HCT116 (cell line): ENCODE results near the gene TACC3. TPM values are rescaled to one million over a fixed set of nuclear protein-coding genes. Genes with fewer than 3 reads are reported as not detected.

ENCODE experiments used
- ATAC-seq: fragments of 200-7000 bp; cut with Tn5 transposase; 2 replicates; pipeline ENCODE4 v1.9.1; 2020; ENCODE audit warnings: mild to moderate bottlenecking, moderate library complexity
- BruUV-seq: library from RNA; stranded (reverse); fragments of 400-500 nt; replicated peaks from 2 replicates; lab custom pipeline; 2021; lab: Mats Ljungman, UMichigan
- CTCF ChIA-PET: fragments of 300-600 bp; sonication (Branson Sonifier 250); formaldehyde crosslinking; loops from one replicate; lab custom pipeline; 2021; ENCODE audit warnings: antibody characterized with exemption; lab: Charles Lee
- POLR2A ChIA-PET: fragments of 300-600, 350-600 bp; sonication (Branson Sonifier 250); formaldehyde crosslinking; loops from one replicate; lab custom pipeline; 2021; ENCODE audit warnings: antibody characterized with exemption; lab: Charles Lee
- RAD21 ChIA-PET, 2 experiments: fragments of 300-600 bp; sonication (Branson Sonifier 250); formaldehyde crosslinking; loops; one replicate each; lab custom pipeline; 2023; ENCODE audit warnings: low total read pairs in 2 of 2; ENCODE audit not compliant: uncharacterized antibody in 2 of 2, unreplicated experiment in 2 of 2, low non-redundant PET in 1 of 2; lab: Charles Lee
- DNase-seq: peaks from one replicate; pipeline ENCODE4 v3.0.0-alpha.2; 2010; ENCODE audit warnings: low read depth, low spot score
- H2AFZ ChIP-seq: fragments of 200-600 bp; shearing (Covaris generic), sonication (generic); 2 replicates; pipeline ENCODE4 v1.6.1; 2017; ENCODE audit warnings: low read depth, mixed run types, mixed read lengths, antibody characterized with exemption, low read length; ENCODE audit not compliant: poor library complexity, severe bottlenecking
- H3K27ac ChIP-seq: 2 replicates; pipeline ENCODE4 v1.5.1; 2012; ENCODE audit warnings: low read depth, low read length
- H3K27me3 ChIP-seq: fragments of 200-600 bp; sonication (generic); 2 replicates; pipeline ENCODE4 v1.6.1; 2016; ENCODE audit warnings: mixed run types, low read length, mixed read lengths; ENCODE audit not compliant: insufficient read depth
- H3K36me3 ChIP-seq, 2 experiments: fragments of 200-500 bp in 1 of 2; fragments of 200-600 bp in 1 of 2; sonication (Bioruptor generic) in 1 of 2; sonication (generic) in 1 of 2; 2 replicates each; pipeline versions ENCODE4 v1.5.1 to v1.6.1; 2014 to 2016; ENCODE audit warnings: low read length in 2 of 2, inconsistent platforms in 1 of 2, mixed read lengths in 1 of 2, mixed run types in 1 of 2; ENCODE audit not compliant: insufficient read depth in 2 of 2, control insufficient read depth in 1 of 2
- H3K4me1 ChIP-seq, 2 experiments: fragments of 200-600 bp in 1 of 2; sonication (generic) in 1 of 2; 2 replicates each; pipeline versions ENCODE4 v1.5.1 to v1.6.1; 2012 to 2017; ENCODE audit warnings: low read length in 2 of 2, inconsistent platforms in 1 of 2, mild to moderate bottlenecking in 1 of 2, mixed read lengths in 1 of 2, mixed run types in 1 of 2, moderate library complexity in 1 of 2; ENCODE audit not compliant: insufficient read depth in 2 of 2, control insufficient read depth in 1 of 2
- H3K4me2 ChIP-seq: fragments of 200-600 bp; sonication (generic); 2 replicates; pipeline ENCODE4 v1.6.1; 2017; ENCODE audit warnings: mixed run types, low read length, mixed read lengths
- H3K4me3 ChIP-seq, 2 experiments: fragments of 200-600 bp in 1 of 2; sonication (generic) in 1 of 2; replicated peaks in 1 of 2; 2 replicates each; pipeline ENCODE4 v1.5.1; 2011 to 2016; ENCODE audit warnings: low read length in 2 of 2, control low read depth in 1 of 2, low read depth in 1 of 2, mild to moderate bottlenecking in 1 of 2, mixed read lengths in 1 of 2, mixed run types in 1 of 2
- H3K79me2 ChIP-seq: fragments of 200-600 bp; sonication (generic); 2 replicates; pipeline ENCODE4 v1.6.1; 2017; ENCODE audit warnings: mild to moderate bottlenecking, mixed run types, low read length, moderate library complexity, mixed read lengths; ENCODE audit not compliant: insufficient read depth
- H3K9ac ChIP-seq: fragments of 200-600 bp; sonication (generic); 2 replicates; pipeline ENCODE4 v1.6.1; 2016; ENCODE audit warnings: low read length, mixed read lengths
- H3K9me2 ChIP-seq: fragments of 200-600 bp; sonication (generic), shearing (Covaris generic); 2 replicates; pipeline ENCODE4 v1.6.1; 2017; ENCODE audit warnings: mixed run types, mild to moderate bottlenecking, moderate library complexity; ENCODE audit not compliant: insufficient read depth
- H3K9me3 ChIP-seq, 2 experiments: fragments of 200-500 bp in 1 of 2; fragments of 200-600 bp in 1 of 2; sonication (Bioruptor generic) in 1 of 2; sonication (generic) in 1 of 2; 2 replicates each; pipeline ENCODE4 v1.6.1; 2014 to 2017; ENCODE audit warnings: low read length in 2 of 2, mixed read lengths in 2 of 2, inconsistent platforms in 1 of 2, low read depth in 1 of 2, mild to moderate bottlenecking in 1 of 2, mixed run types in 1 of 2, moderate library complexity in 1 of 2; ENCODE audit not compliant: control insufficient read depth in 1 of 2, insufficient read depth in 1 of 2
- H4K20me1 ChIP-seq: fragments of 200-600 bp; sonication (generic), shearing (Covaris generic); 2 replicates; pipeline ENCODE4 v1.6.1; 2017; ENCODE audit warnings: mixed run types, mild to moderate bottlenecking, moderate library complexity; ENCODE audit not compliant: insufficient read depth
- CEBPB ChIP-seq: IDR thresholded peaks from 2 replicates; pipeline ENCODE4 v1.6.1; 2012; ENCODE audit warnings: low read depth
- EGR1 ChIP-seq: IDR thresholded peaks from 2 replicates; pipeline ENCODE4 v1.6.1; 2012; ENCODE audit warnings: low read depth
- FOSL1 ChIP-seq: IDR thresholded peaks from 2 replicates; pipeline ENCODE4 v1.6.1; 2012; ENCODE audit warnings: low read depth
- JUND ChIP-seq: IDR thresholded peaks from 2 replicates; pipeline ENCODE4 v1.6.1; 2012
- SIN3A ChIP-seq: IDR thresholded peaks from 2 replicates; pipeline ENCODE4 v1.6.1; 2012; ENCODE audit warnings: low read depth
- SRF ChIP-seq: IDR thresholded peaks from 2 replicates; pipeline ENCODE4 v1.6.1; 2012; ENCODE audit warnings: low read depth
- TCF7L2 ChIP-seq: IDR thresholded peaks from 2 replicates; pipeline ENCODE4 v1.7.0; 2011; ENCODE audit warnings: borderline replicate concordance, inconsistent platforms; ENCODE audit not compliant: insufficient read depth, insufficient read length; ENCODE audit errors: extremely low read depth
- ZNF274 ChIP-seq: fragments of 200-500 bp; sonication (Bioruptor generic); IDR thresholded peaks from 2 replicates; pipeline ENCODE4 v1.6.1; 2014; ENCODE audit warnings: mild to moderate bottlenecking, low read depth, low read length, inconsistent platforms
- intact Hi-C: fragments of 100-400 bp; cut with micrococcal nuclease; formaldehyde crosslinking; loops from 2 replicates; pipeline ENCODE4 v1.10.0; 2022
- total RNA-seq: library from RNA; stranded (reverse); gene quantifications from one replicate; pipeline ENCODE4 v1.2.1, GENCODE V29; 2021; ENCODE audit not compliant: unreplicated experiment

TACC3 gene
- total RNA-seq, 1 experiment from 2014 or later, result 106 TPM

DNA sequence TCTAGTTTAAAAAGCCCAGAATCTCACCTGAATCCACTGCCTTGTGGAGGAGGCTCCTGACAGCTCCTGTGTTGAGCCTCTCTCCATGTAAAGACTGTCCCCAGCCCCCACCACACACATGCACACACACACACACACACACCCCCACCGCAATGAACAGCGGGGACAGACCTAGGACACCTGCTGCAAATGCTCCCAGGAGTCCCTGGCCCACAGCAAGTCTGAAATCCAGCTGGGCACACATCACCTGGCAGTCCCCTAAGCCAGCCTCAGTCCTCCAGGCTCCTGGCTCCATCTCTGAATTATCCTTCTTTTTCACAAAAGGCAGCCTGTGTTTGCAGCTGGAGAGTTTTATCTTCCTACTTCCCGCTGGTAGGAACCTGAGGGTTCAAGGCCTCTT lies 30.6 kb upstream of the TACC3 start:
- no TSS peak for BruUV-seq
- RAD21 ChIA-PET, result no interaction called here
- Histone ChIP-seq H3K79me2 (peaks cover 12% of the 10 kb centered on the region), H3K4me1 (no peaks in the 10 kb centered on the region; a peak in 1 of 4 replicates), H3K9me3 (no peaks in the 10 kb centered on the region), H4K20me1 (peaks cover 4% of the 10 kb centered on the region; the same call in 1 of the 2 replicates), H3K27me3 (no peaks in the 10 kb centered on the region), H3K4me3 (no peak overlapping the region), H3K27ac (no peak overlapping the region), H3K9me2 (no peaks in the 10 kb centered on the region), H3K9ac (no peak overlapping the region), H3K36me3 (peaks cover 32 to 47% of the 10 kb centered on the region in 2 experiments), H3K4me2 (no peak overlapping the region), H2AFZ (no peak overlapping the region)
- no peak for DNase-seq
- POLR2A ChIA-PET, result no interaction called here
- no peak for ATAC-seq
- intact Hi-C loops, result no loop called here
- TF ChIP-seq FOSL1 (no peak), CEBPB (no peak), SIN3A (no peak), TCF7L2 (no peak), EGR1 (no peak), ZNF274 (no peak)
- CTCF ChIA-PET, result no interaction called here

DNA sequence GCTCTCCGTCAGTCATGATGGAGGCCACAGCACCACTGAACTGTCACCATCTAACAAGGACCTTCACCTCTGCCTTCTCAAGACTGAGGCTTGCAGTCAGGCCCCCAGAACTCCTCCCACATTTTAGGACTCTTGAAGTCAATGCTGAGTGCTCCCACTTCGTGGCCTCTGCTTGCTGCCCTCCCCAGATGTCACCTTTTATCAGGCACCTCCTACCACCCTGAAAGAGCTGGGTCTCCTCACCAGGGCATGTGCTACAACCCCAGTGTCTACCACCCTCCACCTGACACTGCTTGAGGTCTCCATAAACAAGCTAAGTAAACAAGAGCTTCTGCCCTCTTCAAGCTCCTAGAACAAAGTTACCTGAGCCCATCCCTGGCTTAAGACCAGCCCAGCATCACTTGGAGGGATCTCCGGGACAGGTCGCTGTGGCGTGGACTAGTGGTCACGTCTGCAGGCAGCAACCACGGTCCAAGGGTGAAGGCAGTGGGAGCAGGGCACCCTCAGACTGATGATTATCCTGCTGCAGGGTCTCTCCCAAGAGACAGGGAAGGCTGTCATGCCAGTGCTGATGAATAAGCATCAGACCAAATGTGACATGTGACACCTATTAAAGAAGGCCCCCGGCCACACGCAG lies 29.5 kb upstream of the TACC3 start:
- no peak overlapping the region for H3K27ac ChIP-seq
- no peaks in the 10 kb centered on the region for H3K9me3 ChIP-seq
- no peak overlapping the region for H3K9ac ChIP-seq
- H3K36me3 ChIP-seq, result peaks cover 39 to 56% of the 10 kb centered on the region in 2 experiments
- RAD21 ChIA-PET, result no interaction called here
- H3K4me2 ChIP-seq, result no peak overlapping the region
- CTCF ChIA-PET, result interaction anchor here (1.0 kb wide), 1 partner anchor 34 kb away, joined by 3 read pairs; no protein-coding TSS in a partner anchor
- H2AFZ ChIP-seq, result no peak overlapping the region
- intact Hi-C loops, result no loop called here
- ATAC-seq (no peak), DNase-seq (no peak)
- H3K4me3 ChIP-seq, result no peak overlapping the region
- no peaks in the 10 kb centered on the region for H3K27me3 ChIP-seq
- H4K20me1 ChIP-seq, result peaks cover 4% of the 10 kb centered on the region; the same call in 1 of the 2 replicates
- TF ChIP-seq JUND (no peak), SRF (no peak)
- BruUV-seq, result no TSS peak
- H3K79me2 ChIP-seq, result peaks cover 22% of the 10 kb centered on the region
- H3K9me2 ChIP-seq, result no peaks in the 10 kb centered on the region
- no peaks in the 10 kb centered on the region for H3K4me1 ChIP-seq
- POLR2A ChIA-PET, result no interaction called here
